GM21423 (cell line): ENCODE measurements around the gene ERC2.
"Not testable (repeated sequence)": the region's sequence is repeated elsewhere in the genome, so short reads cannot be mapped to it uniquely, and the experiment has no call there.

Experiments used
- ATAC-seq: cut with Tn5 transposase; IDR thresholded peaks from one replicate; pipeline ENCODE4 v1.9.1; 2021; ENCODE audit warnings: mild to moderate bottlenecking, moderate library complexity; ENCODE audit not compliant: unreplicated experiment

Gene ERC2

GRCh38 chr3:55855311-55855710 is 613.0 kb downstream of the ERC2 start:
- no peak for ATAC-seq

- ATAC-seq, result no peak
Observed at GRCh38 chr3:55854494-55854893, 613.8 kb downstream of the ERC2 start.

DNA sequence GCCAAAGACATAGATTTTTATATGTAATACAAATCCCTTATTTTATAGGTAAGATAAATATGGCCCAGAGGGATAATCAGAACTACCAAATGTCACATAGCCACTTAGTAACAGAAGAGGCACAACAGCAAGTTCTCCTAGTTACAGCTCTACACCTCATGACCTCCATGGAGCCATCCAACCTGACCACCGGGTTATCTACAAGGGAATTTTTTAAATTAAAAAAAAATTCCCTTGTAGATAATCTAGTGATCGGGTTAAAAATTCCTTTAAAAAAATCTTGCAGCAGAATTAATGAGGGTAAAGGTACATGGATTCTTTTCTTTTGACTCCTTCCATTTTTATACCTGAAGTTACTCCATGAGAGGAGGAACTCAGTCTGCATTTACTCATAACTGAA is 615.9 kb downstream of the ERC2 start:
- ATAC-seq, result no peak

DNA sequence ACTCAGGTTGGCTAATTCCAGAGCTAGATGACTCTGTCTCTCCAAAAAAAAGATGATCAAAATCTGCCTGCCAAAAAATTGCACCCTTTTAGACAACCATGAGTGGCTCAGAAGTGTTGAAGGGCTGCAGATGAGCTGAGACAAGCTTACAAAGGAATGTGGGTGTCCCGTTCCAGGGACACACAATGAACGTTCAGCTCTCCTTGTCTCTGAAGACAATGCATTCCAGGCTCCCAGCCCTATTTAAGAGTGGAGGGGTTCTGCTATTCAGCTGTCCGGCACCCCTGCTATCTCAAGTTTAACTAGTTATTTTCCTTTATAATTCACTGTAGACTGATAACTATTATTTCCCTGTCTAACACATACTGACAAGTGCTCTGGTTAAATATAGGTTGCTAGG is 626.1 kb downstream of the ERC2 start:
- ATAC-seq, result no peak

GRCh38 chr3:55831876-55832275 is 636.4 kb downstream of the ERC2 start:
- ATAC-seq, result not testable (repeated sequence)

DNA sequence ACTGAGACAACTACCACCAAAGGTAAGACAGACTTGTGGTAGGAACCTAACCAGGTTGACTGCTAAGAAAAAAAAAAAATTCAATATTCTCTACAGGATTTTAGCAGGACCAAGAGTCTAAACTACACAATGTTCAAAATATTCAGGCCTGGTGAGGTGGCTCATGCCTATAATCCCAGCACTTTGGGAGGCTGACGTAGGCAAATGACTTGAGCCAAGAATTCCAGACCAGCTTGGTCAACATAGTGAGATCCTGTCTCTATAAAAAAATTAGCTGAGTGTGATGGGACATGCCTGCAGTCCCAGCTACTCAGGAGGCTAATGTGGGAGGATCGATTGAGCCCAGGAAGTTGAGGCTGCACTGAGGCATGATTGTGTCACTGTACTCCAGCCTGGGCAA is 639.6 kb downstream of the ERC2 start:
- ATAC-seq, result no peak

DNA sequence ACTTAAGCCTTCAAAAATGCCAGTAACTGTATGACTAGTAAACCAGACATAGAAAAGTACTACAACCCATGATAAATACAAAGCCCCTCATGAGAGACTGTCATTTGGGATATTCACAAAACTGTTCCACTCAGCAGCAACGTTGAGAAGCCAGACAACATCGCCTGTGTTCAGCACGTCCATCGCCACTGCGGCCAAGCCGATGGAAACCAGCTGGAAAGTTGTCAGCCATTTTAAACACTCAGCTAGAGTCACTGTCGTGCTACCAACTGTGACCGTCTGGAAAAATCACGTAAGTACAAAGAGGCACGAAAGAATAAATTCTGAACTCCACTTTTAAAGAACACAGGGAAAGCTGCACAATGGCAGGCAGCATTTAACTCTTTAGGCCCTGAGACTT is 640.5 kb downstream of the ERC2 start:
- no peak for ATAC-seq

- no peak for ATAC-seq
Observed at GRCh38 chr3:55826731-55827496, 641.4 kb downstream of the ERC2 start.

- no peak for ATAC-seq
Observed at GRCh38 chr3:55826097-55826496, 642.2 kb downstream of the ERC2 start.

DNA sequence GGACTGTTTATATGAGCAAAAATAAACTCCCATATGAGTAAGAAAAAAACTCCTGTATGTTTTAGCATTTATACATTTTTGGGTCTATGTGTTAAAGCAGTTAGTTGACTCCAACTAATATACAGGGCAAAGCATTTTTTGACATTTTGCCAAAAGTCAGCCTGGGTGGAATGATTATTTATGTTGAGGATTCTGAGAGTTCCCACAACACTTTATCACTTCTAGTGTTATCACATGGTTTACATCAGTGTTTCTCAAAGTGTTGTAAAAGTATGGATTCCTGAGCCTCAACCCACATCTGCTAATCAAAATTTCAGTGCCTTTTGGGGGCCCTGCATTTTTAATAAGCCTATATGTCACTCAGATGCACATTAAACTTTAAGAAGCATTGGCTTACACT is 643.9 kb downstream of the ERC2 start:
- no peak for ATAC-seq

DNA sequence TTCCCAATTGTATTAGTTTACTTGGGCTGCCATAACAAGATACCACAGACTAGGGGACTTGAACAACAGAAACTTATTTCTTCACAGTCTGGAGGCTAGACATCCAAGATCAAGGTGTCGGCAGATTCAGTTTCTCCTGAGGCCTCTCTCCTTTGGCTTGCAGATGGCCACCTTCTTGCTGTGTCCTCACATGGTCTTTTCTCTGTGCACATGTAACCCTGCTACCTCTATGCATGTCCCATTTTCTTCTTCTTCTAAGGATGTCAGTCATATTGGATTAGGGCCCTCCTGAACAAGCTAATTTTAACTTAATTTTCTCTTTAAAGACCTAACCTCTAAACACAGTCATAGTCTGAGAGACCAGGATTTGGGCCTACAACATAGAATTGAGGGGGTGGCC is 644.4 kb downstream of the ERC2 start:
- ATAC-seq, result no peak

GRCh38 chr3:55823001-55823400 is 645.3 kb downstream of the ERC2 start:
- no peak for ATAC-seq

- no peak for ATAC-seq
Observed at GRCh38 chr3:55819005-55819404, 649.3 kb downstream of the ERC2 start.

DNA sequence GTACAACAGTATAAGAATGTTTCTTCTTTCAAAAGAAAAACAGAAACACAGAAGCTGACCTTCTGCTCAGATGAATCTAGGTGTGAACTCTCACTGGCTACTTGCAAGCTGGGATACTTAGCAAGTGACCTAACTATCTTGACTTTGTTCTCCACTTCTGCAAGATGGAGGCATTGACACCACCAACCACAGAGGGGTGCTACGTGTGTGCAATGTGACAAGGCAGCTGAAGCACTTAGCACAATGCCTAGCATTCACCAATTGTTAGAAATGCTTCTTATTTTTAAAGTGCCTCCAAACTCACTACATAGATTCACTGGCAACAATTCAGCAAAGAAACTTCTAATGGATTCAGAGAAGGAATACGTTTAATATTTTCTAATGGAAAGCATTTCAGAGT is 649.8 kb downstream of the ERC2 start:
- ATAC-seq, result no peak

GRCh38 chr3:55816794-55817576 is 651.3 kb downstream of the ERC2 start:
- ATAC-seq, result no peak

DNA sequence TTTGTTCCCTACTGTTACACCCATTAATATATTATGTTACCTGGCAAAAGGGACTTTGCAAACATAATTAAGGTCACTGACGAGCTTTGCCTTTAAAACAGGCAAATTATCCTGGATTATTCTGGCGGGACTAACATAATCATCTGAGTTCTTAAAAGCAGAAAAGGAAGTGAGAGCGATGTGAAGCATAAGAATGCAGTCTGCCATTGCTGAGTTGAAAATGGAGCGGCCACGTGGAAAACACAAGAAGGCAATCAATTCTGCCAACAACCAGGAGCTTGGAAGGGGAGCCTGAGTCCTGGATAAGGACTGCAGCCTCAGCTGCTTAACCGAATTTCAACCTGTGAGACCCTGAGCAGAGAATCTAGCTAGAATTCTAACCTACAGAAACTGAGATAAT is 653.0 kb downstream of the ERC2 start:
- ATAC-seq, result no peak

- ATAC-seq, result no peak
Observed at GRCh38 chr3:55813268-55814097, 654.8 kb downstream of the ERC2 start.

- ATAC-seq, result no peak
Observed at GRCh38 chr3:55812394-55813013, 655.8 kb downstream of the ERC2 start.

DNA sequence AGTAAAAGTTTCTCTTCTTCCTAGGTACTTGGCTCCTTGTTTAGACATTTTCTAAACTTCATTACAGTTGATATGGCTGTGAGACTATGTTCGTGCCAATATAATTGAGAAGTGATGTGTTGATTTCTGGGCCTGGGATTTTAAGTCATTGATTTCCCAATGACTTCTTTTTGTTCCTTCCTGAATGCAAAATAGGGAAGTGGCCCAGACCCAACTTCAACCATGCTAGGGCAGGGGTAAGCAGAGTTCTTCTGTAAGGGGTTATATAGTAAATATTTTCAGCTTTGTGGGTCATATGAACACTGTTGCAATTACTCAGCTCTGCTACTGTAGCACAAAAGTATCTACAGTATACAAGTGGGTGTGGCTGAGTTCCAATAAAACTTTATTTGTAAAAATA is 661.1 kb downstream of the ERC2 start:
- ATAC-seq, result no peak

DNA sequence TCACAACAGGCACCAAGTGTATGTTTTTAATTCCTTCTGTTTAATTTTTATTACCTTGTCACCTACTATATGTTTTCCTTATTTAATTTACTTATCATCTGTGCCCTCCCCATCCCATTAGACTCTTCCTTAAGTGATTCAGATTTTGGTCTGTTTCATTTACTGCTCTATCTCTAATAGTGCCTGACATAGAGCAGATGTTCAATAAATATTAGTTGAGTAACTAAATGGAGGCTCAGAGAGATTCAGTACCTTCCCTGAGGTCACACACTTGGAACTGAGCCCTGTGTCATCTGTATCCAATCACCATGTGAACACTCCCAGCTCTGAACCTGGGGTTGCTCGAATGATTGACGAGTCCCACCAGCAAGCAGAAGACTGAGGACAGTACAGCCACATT is 663.1 kb downstream of the ERC2 start:
- ATAC-seq, result no peak
